BLaER1 (cell line): Measurements from ENCODE around the gene COL8A1.
A peak's percentile ranks its signal among the peaks of the same experiment; 100 is the strongest.

Experiments used
- H3K27ac ChIP-seq: shearing (Covaris generic); formaldehyde crosslinking; 2 replicates; pipeline ENCODE4 v1.8.1; 2022
- H3K27me3 ChIP-seq: shearing (Covaris generic); formaldehyde crosslinking; 2 replicates; pipeline ENCODE4 v1.8.1; 2022
- H3K36me3 ChIP-seq: shearing (Covaris generic); formaldehyde crosslinking; 2 replicates; pipeline ENCODE4 v1.8.1; 2022
- H3K4me1 ChIP-seq: shearing (Covaris generic); formaldehyde crosslinking; 2 replicates; pipeline ENCODE4 v1.8.1; 2022
- H3K4me2 ChIP-seq: shearing (Covaris generic); formaldehyde crosslinking; 2 replicates; pipeline ENCODE4 v1.8.1; 2022
- H3K4me3 ChIP-seq: shearing (Covaris generic); formaldehyde crosslinking; 2 replicates; pipeline ENCODE4 v1.8.1; 2022
- H3K9ac ChIP-seq: shearing (Covaris generic); formaldehyde crosslinking; 2 replicates; pipeline ENCODE4 v1.8.1; 2022
- H3K9me3 ChIP-seq: shearing (Covaris generic); formaldehyde crosslinking; 2 replicates; pipeline ENCODE4 v1.8.1; 2022
- H4K20me1 ChIP-seq: shearing (Covaris generic); formaldehyde crosslinking; 2 replicates; pipeline ENCODE4 v1.8.1; 2022
- Cebpa-rat ChIP-seq: shearing (Covaris generic); IDR thresholded peaks from 2 replicates; pipeline ENCODE4 v1.8.1; 2022

Gene COL8A1

DNA sequence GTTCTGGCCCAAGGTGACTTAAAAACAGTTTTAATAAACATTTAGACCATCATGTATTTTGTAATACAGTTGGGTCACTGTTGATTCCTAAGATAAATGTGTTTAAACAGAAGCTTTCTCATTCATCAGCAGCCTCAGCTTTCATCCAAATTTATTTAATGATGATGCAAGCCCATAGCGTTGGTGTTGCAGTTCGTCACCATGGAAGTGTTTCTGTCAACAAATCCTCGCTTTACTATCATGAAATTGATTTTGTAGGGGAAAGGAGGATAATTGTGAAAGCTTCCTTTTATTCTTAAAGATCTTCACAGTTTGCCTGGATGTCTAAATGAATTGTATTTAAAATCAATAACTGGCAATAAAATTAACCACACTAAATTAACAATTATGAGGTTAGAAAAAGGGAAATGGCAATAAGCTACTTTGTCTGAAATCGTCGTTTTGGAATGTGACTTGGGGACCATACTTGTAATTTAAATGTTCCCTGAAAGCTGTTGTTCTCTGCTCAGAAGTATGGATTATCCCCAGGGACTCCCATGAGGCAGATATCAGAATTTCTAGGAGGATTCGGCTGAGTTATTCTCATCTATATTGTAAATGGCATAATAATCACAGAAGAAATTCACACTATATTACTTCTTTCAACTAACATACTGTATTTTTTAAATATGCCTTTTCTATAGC lies 208.2 kb downstream of the COL8A1 start:
- H3K4me2 ChIP-seq, result 0 out of 2 replicates have a peak overlapping the region, but pooled peaks have one; percentile 16
- H3K36me3 ChIP-seq, result no peaks in the 10 kb centered on the region
- no peak for TF ChIP-seq Cebpa-rat
- peaks cover 42% of the 10 kb centered on the region for H3K4me1 ChIP-seq
- no peaks in the 10 kb centered on the region for H3K9me3 ChIP-seq
- no peak overlapping the region for H3K27ac ChIP-seq
- no peak overlapping the region for H3K9ac ChIP-seq
- peaks cover 68% of the 10 kb centered on the region for H4K20me1 ChIP-seq
- no peak overlapping the region for H3K4me3 ChIP-seq
- H3K27me3 ChIP-seq, result no peaks in the 10 kb centered on the region

DNA sequence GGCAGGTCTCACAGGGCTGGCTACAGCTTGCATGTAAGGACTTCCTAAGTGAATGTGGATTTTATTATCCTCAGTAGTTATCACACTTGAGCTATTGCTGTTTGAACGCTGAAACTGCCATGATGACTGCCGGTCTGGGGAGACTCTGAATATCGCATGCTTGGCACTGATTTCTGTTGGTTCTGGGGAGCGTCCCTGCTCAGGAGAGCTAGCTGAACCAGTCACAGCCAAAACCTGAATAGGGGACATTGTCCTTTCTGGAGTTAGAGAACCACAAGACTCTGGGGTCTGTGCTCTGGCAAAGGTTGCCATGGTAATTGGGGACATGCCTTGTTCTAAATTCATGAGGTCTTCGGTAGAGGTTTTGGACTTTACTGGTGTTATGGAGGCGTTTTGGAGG lies 210.0 kb downstream of the COL8A1 start:
- Histone ChIP-seq H3K4me2 (no peak overlapping the region), H4K20me1 (peaks cover 73% of the 10 kb centered on the region), H3K4me1 (peaks cover 40% of the 10 kb centered on the region), H3K4me3 (no peak overlapping the region), H3K27me3 (no peaks in the 10 kb centered on the region), H3K9me3 (no peaks in the 10 kb centered on the region), H3K36me3 (no peaks in the 10 kb centered on the region), H3K27ac (no peak overlapping the region), H3K9ac (no peak overlapping the region)
- TF ChIP-seq Cebpa-rat, result no peak
